ENCODE results near the gene BLTP3B. TPM values are rescaled to one million over a fixed set of nuclear protein-coding genes. Genes with fewer than 3 reads are reported as not detected.

The BLTP3B gene
- total and polyA plus RNA-seq, 2 donors (not counting 1 experiment from before 2014, with no cell fraction given) = 9.1 to 27.4 TPM

DNA sequence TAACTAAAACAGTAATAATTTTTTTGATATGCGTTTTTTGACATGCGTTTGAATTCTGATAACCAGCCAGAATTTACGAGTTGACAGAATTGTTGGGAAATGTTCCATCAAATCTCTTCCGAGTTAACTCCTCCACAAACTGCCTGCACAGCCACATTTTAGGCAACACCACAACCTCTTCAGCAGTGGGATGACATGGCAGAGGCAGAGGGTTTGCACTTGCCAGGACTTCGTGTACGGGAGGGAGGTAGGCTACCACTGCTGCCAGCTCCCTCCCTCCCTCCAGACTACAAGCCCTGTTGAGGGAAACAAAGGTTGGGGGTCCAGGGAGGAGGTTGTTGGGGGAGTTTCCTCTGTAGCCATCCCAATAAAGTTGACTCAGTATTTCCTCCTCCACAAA is 43.4 kb upstream of the BLTP3B start:
- H3K27ac Mint-ChIP-seq = no peak overlapping the region
- intact Hi-C loops (cut with micrococcal nuclease) = no loop called here
- no peaks in the 10 kb centered on the region for H3K27me3 Mint-ChIP-seq
- no peak overlapping the region for H3K4me3 Mint-ChIP-seq
- Histone ChIP-seq H3K9me3 (ENCODE audit: control extremely low read depth in 1 of 3, control insufficient read depth in 2 of 3, insufficient read depth in 1 of 3, low read length in 2 of 3) (peaks cover 0 to 7% (median 0%) of the 10 kb centered on the region in 3 donors), H3K4me2 (replicated peaks; ENCODE audit: low read depth, low read length, poor library complexity, severe bottlenecking) (no peak overlapping the region), H3K27ac (ENCODE audit: low read length in 2 of 2) (no peak overlapping the region), H3K9ac (ENCODE audit: low read length) (no peak overlapping the region), H3K4me1 (ENCODE audit: control insufficient read depth in 2 of 2, insufficient read depth in 2 of 2, low read length in 2 of 2) (no peaks in the 10 kb centered on the region), H3K4me3 (ENCODE audit: control extremely low read depth in 1 of 5, extremely low read depth in 1 of 5, insufficient read depth in 1 of 5, low read depth in 2 of 5, low read length in 4 of 5) (no peak overlapping the region), H3K79me2 (ENCODE audit: control insufficient read depth, insufficient read depth, low read length) (peaks cover 4% of the 10 kb centered on the region), H2AFZ (ENCODE audit: insufficient read depth, low read depth, low read length, poor library complexity, severe bottlenecking) (no peak overlapping the region), H3K36me3 (replicated peaks in 1 of 2; ENCODE audit: control extremely low read depth in 1 of 2, control insufficient read depth in 1 of 2, extremely low read depth in 1 of 2, insufficient read depth in 2 of 2, low read length in 1 of 2) (peaks cover 0 to 12% of the 10 kb centered on the region in 2 experiments), H3K27me3 (replicated peaks in 1 of 4; ENCODE audit: control extremely low read depth in 1 of 4, control insufficient read depth in 3 of 4, insufficient read depth in 4 of 4, low read length in 3 of 4) (no peaks in the 10 kb centered on the region), H4K20me1 (ENCODE audit: control insufficient read depth, insufficient read depth, low read length, poor library complexity, severe bottlenecking) (no peaks in the 10 kb centered on the region)
- H3K9me3 Mint-ChIP-seq (ENCODE audit: insufficient read depth) = no peaks in the 10 kb centered on the region
- no peak for DNase-seq
- no peak for TF ChIP-seq EZH2 (IDR thresholded peaks at IDR 0.05; ENCODE audit: borderline replicate concordance, insufficient read depth, low read depth, low read length, poor library complexity, severe bottlenecking)
- TF ChIP-seq, protein P1, sequence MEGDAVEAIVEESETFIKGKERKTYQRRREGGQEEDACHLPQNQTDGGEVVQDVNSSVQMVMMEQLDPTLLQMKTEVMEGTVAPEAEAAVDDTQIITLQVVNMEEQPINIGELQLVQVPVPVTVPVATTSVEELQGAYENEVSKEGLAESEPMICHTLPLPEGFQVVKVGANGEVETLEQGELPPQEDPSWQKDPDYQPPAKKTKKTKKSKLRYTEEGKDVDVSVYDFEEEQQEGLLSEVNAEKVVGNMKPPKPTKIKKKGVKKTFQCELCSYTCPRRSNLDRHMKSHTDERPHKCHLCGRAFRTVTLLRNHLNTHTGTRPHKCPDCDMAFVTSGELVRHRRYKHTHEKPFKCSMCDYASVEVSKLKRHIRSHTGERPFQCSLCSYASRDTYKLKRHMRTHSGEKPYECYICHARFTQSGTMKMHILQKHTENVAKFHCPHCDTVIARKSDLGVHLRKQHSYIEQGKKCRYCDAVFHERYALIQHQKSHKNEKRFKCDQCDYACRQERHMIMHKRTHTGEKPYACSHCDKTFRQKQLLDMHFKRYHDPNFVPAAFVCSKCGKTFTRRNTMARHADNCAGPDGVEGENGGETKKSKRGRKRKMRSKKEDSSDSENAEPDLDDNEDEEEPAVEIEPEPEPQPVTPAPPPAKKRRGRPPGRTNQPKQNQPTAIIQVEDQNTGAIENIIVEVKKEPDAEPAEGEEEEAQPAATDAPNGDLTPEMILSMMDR (IDR thresholded peaks at IDR 0.05) = no peak
- 92% methylated on average over 2 of the region's 6 CpGs for WGBS (ENCODE audit: insufficient coverage)
- POLR2A ChIA-PET = no interaction called here
- H3K4me1 Mint-ChIP-seq = peaks cover 10% of the 10 kb centered on the region
- CTCF ChIA-PET = interaction anchor here (0.6 kb wide), 1 partner anchor 9 kb away, joined by 3 read pairs; no protein-coding TSS in a partner anchor
- ATAC-seq (ENCODE audit: low read depth) = no peak

DNA sequence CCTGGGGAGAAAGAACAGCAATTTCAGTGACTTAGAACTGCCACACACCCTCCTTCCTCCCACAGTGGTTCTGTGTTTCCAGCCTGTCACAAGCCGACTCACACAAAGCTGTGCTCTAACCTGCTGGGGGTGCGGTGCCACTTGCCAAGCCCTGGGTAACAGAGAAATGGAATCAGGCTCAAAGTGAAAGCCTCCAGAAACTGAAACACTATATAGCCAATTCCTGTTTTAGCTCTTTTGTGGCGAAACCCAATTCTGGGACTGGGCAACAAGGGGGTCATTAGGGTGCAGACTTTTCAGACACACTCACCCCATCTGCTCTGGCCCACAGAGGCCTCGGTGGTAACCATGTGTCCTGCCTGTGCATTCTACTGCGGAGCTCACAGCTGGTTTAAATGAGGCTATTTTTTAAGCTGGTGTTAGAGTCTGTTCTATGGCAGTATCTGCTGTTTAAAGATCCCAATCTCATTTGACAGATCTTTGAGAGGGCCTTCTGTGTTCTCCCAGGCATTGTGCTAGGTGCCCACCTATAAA is 42.8 kb upstream of the BLTP3B start:
- Histone ChIP-seq H3K27ac (ENCODE audit: low read length in 2 of 2) (no peak overlapping the region), H3K79me2 (ENCODE audit: control insufficient read depth, insufficient read depth, low read length) (no peaks in the 10 kb centered on the region), H4K20me1 (ENCODE audit: control insufficient read depth, insufficient read depth, low read length, poor library complexity, severe bottlenecking) (no peaks in the 10 kb centered on the region), H3K4me2 (replicated peaks; ENCODE audit: low read depth, low read length, poor library complexity, severe bottlenecking) (no peak overlapping the region), H3K9ac (ENCODE audit: low read length) (no peak overlapping the region), H3K4me1 (ENCODE audit: control insufficient read depth in 2 of 2, insufficient read depth in 2 of 2, low read length in 2 of 2) (no peaks in the 10 kb centered on the region), H3K36me3 (replicated peaks in 1 of 2; ENCODE audit: control extremely low read depth in 1 of 2, control insufficient read depth in 1 of 2, extremely low read depth in 1 of 2, insufficient read depth in 2 of 2, low read length in 1 of 2) (peaks cover 0 to 11% of the 10 kb centered on the region in 2 experiments), H2AFZ (ENCODE audit: insufficient read depth, low read depth, low read length, poor library complexity, severe bottlenecking) (no peak overlapping the region), H3K27me3 (replicated peaks in 1 of 4; ENCODE audit: control extremely low read depth in 1 of 4, control insufficient read depth in 3 of 4, insufficient read depth in 4 of 4, low read length in 3 of 4) (no peaks in the 10 kb centered on the region), H3K9me3 (ENCODE audit: control extremely low read depth in 1 of 3, control insufficient read depth in 2 of 3, insufficient read depth in 1 of 3, low read length in 2 of 3) (peaks cover 0 to 7% (median 0%) of the 10 kb centered on the region in 3 donors), H3K4me3 (ENCODE audit: control extremely low read depth in 1 of 5, extremely low read depth in 1 of 5, insufficient read depth in 1 of 5, low read depth in 2 of 5, low read length in 4 of 5) (no peak overlapping the region)
- ChIA-PET POLR2A (no interaction called here), CTCF (interaction anchor here (0.9 kb wide), 1 partner anchor 22 kb away, joined by 3 read pairs; no protein-coding TSS in a partner anchor)
- H3K4me1 Mint-ChIP-seq = peaks cover 10% of the 10 kb centered on the region
- H3K4me3 Mint-ChIP-seq = no peak overlapping the region
- ATAC-seq (ENCODE audit: low read depth) (no peak), DNase-seq (no peak)
- H3K27me3 Mint-ChIP-seq = no peaks in the 10 kb centered on the region
- 82% methylated on average over 2 of the region's 5 CpGs for WGBS (ENCODE audit: insufficient coverage)
- TF ChIP-seq EZH2 (IDR thresholded peaks at IDR 0.05; ENCODE audit: borderline replicate concordance, insufficient read depth, low read depth, low read length, poor library complexity, severe bottlenecking) = no peak
- TF ChIP-seq, protein P1 (IDR thresholded peaks at IDR 0.05) = no peak
- H3K9me3 Mint-ChIP-seq (ENCODE audit: insufficient read depth) = no peaks in the 10 kb centered on the region
- H3K27ac Mint-ChIP-seq = no peak overlapping the region
- intact Hi-C loops (cut with micrococcal nuclease) = no loop called here
